H9 (cell line): ENCODE data around the gene UBE3B. TPM values are rescaled to one million over a fixed set of nuclear protein-coding genes. Genes with fewer than 3 reads are reported as not detected.

Experiments
- DNase-seq: peaks from one replicate; pipeline ENCODE4 v3.0.0-alpha.2; 2017
- H2AFZ ChIP-seq: one replicate; pipeline ENCODE4 v1.6.1; 2013; ENCODE audit warnings: mild to moderate bottlenecking, low read length, control low read depth, moderate library complexity
- H2AK5ac ChIP-seq: 2 replicates; pipeline ENCODE4 v1.6.1; 2013; ENCODE audit warnings: low read length, control low read depth, mixed read lengths; ENCODE audit not compliant: insufficient read length
- H2BK120ac ChIP-seq: one replicate; pipeline ENCODE4 v1.6.1; 2013; ENCODE audit warnings: low read depth, mild to moderate bottlenecking, low read length, control low read depth, inconsistent platforms; ENCODE audit not compliant: poor library complexity, severe bottlenecking
- H2BK12ac ChIP-seq: 2 replicates; pipeline ENCODE4 v1.6.1; 2013; ENCODE audit warnings: low read length, control low read depth, mixed read lengths, low read depth; ENCODE audit not compliant: insufficient read length
- H2BK15ac ChIP-seq: 2 replicates; pipeline ENCODE4 v1.6.1; 2013; ENCODE audit warnings: low read depth, low read length, control low read depth
- H2BK20ac ChIP-seq: one replicate; pipeline ENCODE4 v1.6.1; 2013; ENCODE audit warnings: low read depth, mild to moderate bottlenecking, low read length, control low read depth, inconsistent platforms; ENCODE audit not compliant: poor library complexity, severe bottlenecking
- H2BK5ac ChIP-seq: 2 replicates; pipeline ENCODE4 v1.6.1; 2013; ENCODE audit warnings: low read length, control low read depth, mixed read lengths; ENCODE audit not compliant: insufficient read length
- H3K14ac ChIP-seq: 2 replicates; pipeline ENCODE4 v1.6.1; 2013; ENCODE audit warnings: low read length, control low read depth; ENCODE audit not compliant: insufficient read depth
- H3K18ac ChIP-seq: 2 replicates; pipeline ENCODE4 v1.6.1; 2013; ENCODE audit warnings: low read depth, mild to moderate bottlenecking, mixed read lengths, low read length, control low read depth; ENCODE audit not compliant: insufficient read length
- H3K23ac ChIP-seq: 2 replicates; pipeline ENCODE4 v1.6.1; 2013; ENCODE audit warnings: low read length, control low read depth, mixed read lengths, low read depth; ENCODE audit not compliant: insufficient read length
- H3K23me2 ChIP-seq: 2 replicates; pipeline ENCODE4 v1.6.1; 2013; ENCODE audit warnings: low read depth, mild to moderate bottlenecking, mixed read lengths, low read length, control low read depth; ENCODE audit not compliant: insufficient read length, poor library complexity, severe bottlenecking
- H3K27ac ChIP-seq: 2 replicates; pipeline ENCODE4 v1.5.1; 2013; ENCODE audit warnings: low read length, control low read depth, mixed read lengths, low read depth; ENCODE audit not compliant: insufficient read length
- H3K27me3 ChIP-seq: 2 replicates; pipeline ENCODE4 v1.6.1; 2013; ENCODE audit warnings: low read length, control low read depth, inconsistent platforms; ENCODE audit not compliant: insufficient read depth
- H3K4ac ChIP-seq: 2 replicates; pipeline ENCODE4 v1.6.1; 2013; ENCODE audit warnings: low read depth, mild to moderate bottlenecking, control low read depth, inconsistent platforms, low read length, moderate library complexity
- H3K4me1 ChIP-seq: 2 replicates; pipeline ENCODE4 v1.6.1; 2013; ENCODE audit warnings: low read length, control low read depth, inconsistent platforms; ENCODE audit not compliant: insufficient read depth
- H3K4me2 ChIP-seq: 2 replicates; pipeline ENCODE4 v1.6.1; 2013; ENCODE audit warnings: low read length, control low read depth, mixed read lengths; ENCODE audit not compliant: insufficient read length, insufficient read depth
- H3K56ac ChIP-seq: 2 replicates; pipeline ENCODE4 v1.6.1; 2013; ENCODE audit warnings: low read depth, mild to moderate bottlenecking, mixed read lengths, low read length, control low read depth; ENCODE audit not compliant: insufficient read length
- H3K79me1 ChIP-seq: 2 replicates; pipeline ENCODE4 v1.6.1; 2013; ENCODE audit warnings: low read depth, mild to moderate bottlenecking, moderate library complexity, low read length, control low read depth, inconsistent platforms; ENCODE audit not compliant: insufficient read depth, poor library complexity, severe bottlenecking
- H3K79me2 ChIP-seq: 2 replicates; pipeline ENCODE4 v1.6.1; 2013; ENCODE audit warnings: low read length, control low read depth, inconsistent platforms; ENCODE audit not compliant: insufficient read depth
- H3K9ac ChIP-seq: 2 replicates; pipeline ENCODE4 v1.6.1; 2013; ENCODE audit warnings: low read length, control low read depth, mixed read lengths; ENCODE audit not compliant: insufficient read length; ENCODE audit errors: extremely low read depth
- H3K9me3 ChIP-seq: one replicate; pipeline ENCODE4 v1.6.1; 2013; ENCODE audit warnings: low read depth, low read length, inconsistent platforms; ENCODE audit not compliant: control insufficient read depth
- H3T11ph ChIP-seq: one replicate; pipeline ENCODE4 v1.6.1; 2013; ENCODE audit warnings: mild to moderate bottlenecking, low read length, control low read depth, inconsistent platforms
- H4K20me1 ChIP-seq: one replicate; pipeline ENCODE4 v1.6.1; 2013; ENCODE audit not compliant: control insufficient read depth, insufficient read length, insufficient read depth
- H4K5ac ChIP-seq: 2 replicates; pipeline ENCODE4 v1.6.1; 2013; ENCODE audit warnings: low read depth, mild to moderate bottlenecking, mixed read lengths, low read length, control low read depth; ENCODE audit not compliant: insufficient read length
- H4K8ac ChIP-seq: replicated peaks from 2 replicates; pipeline ENCODE4 v1.6.1; 2013; ENCODE audit warnings: low read length, control low read depth, mixed read lengths, low read depth; ENCODE audit not compliant: insufficient read length
- H4K91ac ChIP-seq: 2 replicates; pipeline ENCODE4 v1.6.1; 2013; ENCODE audit warnings: low read depth, mild to moderate bottlenecking, moderate library complexity, mixed read lengths, low read length, control low read depth; ENCODE audit not compliant: insufficient read length
- H3K27ac Mint-ChIP-seq, 3 experiments: 2 replicates in 2 of 3; 3 replicates in 1 of 3; pipeline ENCODE4 v1.8.0; 2020 to 2021; ENCODE audit warnings: mixed read lengths in 3 of 3, mild to moderate bottlenecking in 1 of 3, moderate library complexity in 1 of 3
- H3K27me3 Mint-ChIP-seq: 2 replicates; pipeline ENCODE4 v1.8.0; 2021; ENCODE audit warnings: low read depth, mild to moderate bottlenecking, moderate library complexity, mixed read lengths
- H3K36me3 Mint-ChIP-seq, 3 experiments: 2 replicates in 2 of 3; 3 replicates in 1 of 3; pipeline ENCODE4 v1.8.0; 2020 to 2021; ENCODE audit warnings: low read depth in 3 of 3, mixed read lengths in 3 of 3; ENCODE audit not compliant: insufficient read depth in 1 of 3
- H3K4me1 Mint-ChIP-seq, 2 experiments: 2 replicates each; pipeline ENCODE4 v1.8.0; 2020; ENCODE audit warnings: mixed read lengths in 2 of 2
- H3K4me3 Mint-ChIP-seq, 2 experiments: 2 replicates in 1 of 2; 3 replicates in 1 of 2; pipeline ENCODE4 v1.8.0; 2020 to 2021; ENCODE audit warnings: mild to moderate bottlenecking in 2 of 2, mixed read lengths in 2 of 2, moderate library complexity in 1 of 2
- H3K9me3 Mint-ChIP-seq, 2 experiments: 2 replicates in 1 of 2; 3 replicates in 1 of 2; pipeline ENCODE4 v1.8.0; 2020; ENCODE audit warnings: mild to moderate bottlenecking in 2 of 2, mixed read lengths in 2 of 2, moderate library complexity in 1 of 2
- WGBS: extraction: QIAGEN DNeasy Blood & Tissue Kit; methylation state at CpG from one replicate; pipeline ENCODE4 v1.1.7; 2013; ENCODE audit warnings: missing lambda C conversion rate, low lambda C conversion rate, mixed read lengths; ENCODE audit not compliant: insufficient read length; ENCODE audit errors: extremely low coverage; 5-methylcytosine and 5-hydroxymethylcytosine counted together
- total RNA-seq: library from RNA; stranded (reverse); gene quantifications from 2 replicates; pipeline ENCODE4 v1.2.1, GENCODE V29; 2021
- TF ChIP-seq, protein P1 (sequence below): fragments of 200-600 bp; sonication (generic); conservative IDR thresholded peaks from 3 replicates; pipeline ENCODE4 v1.8.0; 2021; ENCODE audit warnings: antibody characterized with exemption, mild to moderate bottlenecking

Gene UBE3B
- total RNA-seq, 1 experiment from 2014 or later, result 24.2 TPM

DNA sequence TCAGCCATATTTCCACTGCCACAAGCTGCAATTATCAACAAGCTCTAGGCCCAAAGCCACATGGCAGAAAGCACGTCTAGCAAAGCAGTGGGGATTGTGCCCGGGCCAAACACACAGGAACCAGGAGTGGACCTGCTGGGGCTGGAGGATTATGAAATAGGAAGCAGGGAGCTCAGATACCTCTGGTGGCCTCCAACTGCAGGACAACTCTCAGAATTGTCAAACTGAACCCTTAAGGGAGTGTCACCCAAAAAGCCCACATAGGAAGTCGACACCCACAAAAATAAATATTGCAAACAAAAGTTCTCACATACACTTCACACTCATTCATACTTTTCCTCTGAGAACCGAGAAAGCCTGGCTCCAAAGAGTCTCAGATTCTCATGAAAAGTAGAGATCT lies 26.5 kb upstream of the UBE3B start:
- H3K4me2 ChIP-seq, result no peak overlapping the region
- H3K4me3 Mint-ChIP-seq, result no peak overlapping the region
- no peaks in the 10 kb centered on the region for H3K9me3 ChIP-seq
- DNase-seq, result no peak
- no peak overlapping the region for H3K18ac ChIP-seq
- no peaks in the 10 kb centered on the region for H3K4me1 Mint-ChIP-seq
- peak overlapping the region in 1 of 3 experiments; percentile 77; a peak in 2 of 7 replicates for H3K27ac Mint-ChIP-seq
- H2AFZ ChIP-seq, result no peak overlapping the region
- TF ChIP-seq, protein P1, sequence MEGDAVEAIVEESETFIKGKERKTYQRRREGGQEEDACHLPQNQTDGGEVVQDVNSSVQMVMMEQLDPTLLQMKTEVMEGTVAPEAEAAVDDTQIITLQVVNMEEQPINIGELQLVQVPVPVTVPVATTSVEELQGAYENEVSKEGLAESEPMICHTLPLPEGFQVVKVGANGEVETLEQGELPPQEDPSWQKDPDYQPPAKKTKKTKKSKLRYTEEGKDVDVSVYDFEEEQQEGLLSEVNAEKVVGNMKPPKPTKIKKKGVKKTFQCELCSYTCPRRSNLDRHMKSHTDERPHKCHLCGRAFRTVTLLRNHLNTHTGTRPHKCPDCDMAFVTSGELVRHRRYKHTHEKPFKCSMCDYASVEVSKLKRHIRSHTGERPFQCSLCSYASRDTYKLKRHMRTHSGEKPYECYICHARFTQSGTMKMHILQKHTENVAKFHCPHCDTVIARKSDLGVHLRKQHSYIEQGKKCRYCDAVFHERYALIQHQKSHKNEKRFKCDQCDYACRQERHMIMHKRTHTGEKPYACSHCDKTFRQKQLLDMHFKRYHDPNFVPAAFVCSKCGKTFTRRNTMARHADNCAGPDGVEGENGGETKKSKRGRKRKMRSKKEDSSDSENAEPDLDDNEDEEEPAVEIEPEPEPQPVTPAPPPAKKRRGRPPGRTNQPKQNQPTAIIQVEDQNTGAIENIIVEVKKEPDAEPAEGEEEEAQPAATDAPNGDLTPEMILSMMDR, result no peak
- H3K23me2 ChIP-seq, result no peaks in the 10 kb centered on the region
- H2BK15ac ChIP-seq, result no peak overlapping the region
- H3K36me3 Mint-ChIP-seq, result peaks cover 36 to 91% (median 73%) of the 10 kb centered on the region in 3 experiments; a peak in 6 of 7 replicates
- no peak overlapping the region for H2BK120ac ChIP-seq
- H3K79me1 ChIP-seq, result no peaks in the 10 kb centered on the region
- no peaks in the 10 kb centered on the region for H3K9me3 Mint-ChIP-seq
- no peak overlapping the region for H3T11ph ChIP-seq
- no peak overlapping the region for H2BK12ac ChIP-seq
- H2BK5ac ChIP-seq, result no peak overlapping the region
- H4K91ac ChIP-seq, result no peak overlapping the region
- H3K27ac ChIP-seq, result no peak overlapping the region
- no peaks in the 10 kb centered on the region for H4K20me1 ChIP-seq
- no peak overlapping the region for H2AK5ac ChIP-seq
- H3K14ac ChIP-seq, result no peak overlapping the region
- H4K8ac ChIP-seq, result no peak overlapping the region
- no CpG with 5 or more reads among the region's 4 CpGs for WGBS
- H3K9ac ChIP-seq, result no peak overlapping the region
- no peak overlapping the region for H4K5ac ChIP-seq
- no peaks in the 10 kb centered on the region for H3K27me3 ChIP-seq
- no peak overlapping the region for H2BK20ac ChIP-seq
- H3K56ac ChIP-seq, result no peak overlapping the region
- no peak overlapping the region for H3K23ac ChIP-seq
- H3K27me3 Mint-ChIP-seq, result no peaks in the 10 kb centered on the region
- no peaks in the 10 kb centered on the region for H3K79me2 ChIP-seq
- no peaks in the 10 kb centered on the region for H3K4me1 ChIP-seq
- no peak overlapping the region for H3K4ac ChIP-seq
